ENCODE results near the gene PTER.

The PTER gene, protein sequence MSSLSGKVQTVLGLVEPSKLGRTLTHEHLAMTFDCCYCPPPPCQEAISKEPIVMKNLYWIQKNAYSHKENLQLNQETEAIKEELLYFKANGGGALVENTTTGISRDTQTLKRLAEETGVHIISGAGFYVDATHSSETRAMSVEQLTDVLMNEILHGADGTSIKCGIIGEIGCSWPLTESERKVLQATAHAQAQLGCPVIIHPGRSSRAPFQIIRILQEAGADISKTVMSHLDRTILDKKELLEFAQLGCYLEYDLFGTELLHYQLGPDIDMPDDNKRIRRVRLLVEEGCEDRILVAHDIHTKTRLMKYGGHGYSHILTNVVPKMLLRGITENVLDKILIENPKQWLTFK
- long read RNA-seq, transcript PTER-205 (5 exons, 1,203 nt): minor isoform, 31 of 147 reads
- long read RNA-seq, transcript PTER-202 (6 exons, 3,777 nt): major isoform, 33 of 147 reads
- long read RNA-seq, transcript PTER-203 (4 exons, 3,212 nt): minor isoform, 9 of 147 reads
- long read RNA-seq, partial matches to known transcripts: 6 of 147 reads
- long read RNA-seq, other reads (novel, unspliced or antisense): 66 of 147 reads

DNA sequence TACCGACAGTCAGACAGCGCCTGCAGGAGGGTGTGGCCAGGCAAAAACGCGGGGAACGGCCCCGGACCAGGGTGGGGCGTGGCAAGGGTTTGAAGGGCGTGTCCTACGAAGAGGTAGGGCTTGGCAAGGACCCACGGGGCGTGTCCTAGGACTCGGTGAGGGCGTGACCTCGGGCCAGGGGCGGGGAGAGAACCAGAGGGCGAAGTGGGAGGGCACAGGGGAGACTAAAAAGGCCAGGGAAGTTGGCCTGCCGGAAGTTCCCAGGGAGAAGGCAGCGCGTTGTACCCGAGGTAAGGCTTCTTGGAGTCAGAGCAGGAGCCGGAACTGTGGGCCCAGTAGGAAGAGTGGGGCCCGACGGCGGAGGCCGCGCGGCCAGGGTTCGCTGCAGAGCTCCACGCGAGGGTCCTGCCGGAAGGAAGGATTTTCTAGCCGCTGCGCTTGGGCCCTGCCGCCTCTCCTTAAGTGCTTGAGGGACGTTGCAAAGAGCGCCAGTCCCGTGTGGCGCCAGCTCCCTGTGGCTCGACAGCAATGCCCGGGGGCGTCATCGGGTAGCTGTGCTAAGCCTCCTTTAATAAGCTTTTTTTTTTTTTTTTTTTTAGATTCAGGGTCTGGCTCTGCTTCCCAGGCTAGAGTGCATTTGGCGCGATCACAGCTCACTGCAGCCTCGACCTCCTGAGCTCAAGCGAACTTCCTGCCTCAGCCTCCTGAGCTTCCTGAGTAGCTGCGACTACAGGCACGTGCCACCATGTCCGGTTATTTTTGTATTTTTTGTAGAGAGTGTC is at the start of gene PTER:
PTER (plus strand) TSS at position 253 of the 782 bp plus-strand sequence. CDS start 47,375 bp downstream, outside the sequence.
- peak within 1 kb of the TSS; percentile 81 for H3K27ac ChIP-seq (replicated peaks)
- H3K4me3 ChIP-seq (replicated peaks; ENCODE audit: insufficient read depth, low read length): peak within 1 kb of the TSS; percentile 49
- TF ChIP-seq POLR2AphosphoS5 (IDR thresholded peaks at IDR 0.05; ENCODE audit: low read depth) (peak; percentile 62; the same call in 1 of the 2 replicates), SPI1 (IDR thresholded peaks at IDR 0.05; ENCODE audit: borderline replicate concordance, low read depth) (no peak)
- TF ChIP-seq, protein P1, sequence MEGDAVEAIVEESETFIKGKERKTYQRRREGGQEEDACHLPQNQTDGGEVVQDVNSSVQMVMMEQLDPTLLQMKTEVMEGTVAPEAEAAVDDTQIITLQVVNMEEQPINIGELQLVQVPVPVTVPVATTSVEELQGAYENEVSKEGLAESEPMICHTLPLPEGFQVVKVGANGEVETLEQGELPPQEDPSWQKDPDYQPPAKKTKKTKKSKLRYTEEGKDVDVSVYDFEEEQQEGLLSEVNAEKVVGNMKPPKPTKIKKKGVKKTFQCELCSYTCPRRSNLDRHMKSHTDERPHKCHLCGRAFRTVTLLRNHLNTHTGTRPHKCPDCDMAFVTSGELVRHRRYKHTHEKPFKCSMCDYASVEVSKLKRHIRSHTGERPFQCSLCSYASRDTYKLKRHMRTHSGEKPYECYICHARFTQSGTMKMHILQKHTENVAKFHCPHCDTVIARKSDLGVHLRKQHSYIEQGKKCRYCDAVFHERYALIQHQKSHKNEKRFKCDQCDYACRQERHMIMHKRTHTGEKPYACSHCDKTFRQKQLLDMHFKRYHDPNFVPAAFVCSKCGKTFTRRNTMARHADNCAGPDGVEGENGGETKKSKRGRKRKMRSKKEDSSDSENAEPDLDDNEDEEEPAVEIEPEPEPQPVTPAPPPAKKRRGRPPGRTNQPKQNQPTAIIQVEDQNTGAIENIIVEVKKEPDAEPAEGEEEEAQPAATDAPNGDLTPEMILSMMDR (IDR thresholded peaks at IDR 0.05; ENCODE audit: insufficient read depth, low read length): no peak
- TF ChIP-seq, protein P2, sequence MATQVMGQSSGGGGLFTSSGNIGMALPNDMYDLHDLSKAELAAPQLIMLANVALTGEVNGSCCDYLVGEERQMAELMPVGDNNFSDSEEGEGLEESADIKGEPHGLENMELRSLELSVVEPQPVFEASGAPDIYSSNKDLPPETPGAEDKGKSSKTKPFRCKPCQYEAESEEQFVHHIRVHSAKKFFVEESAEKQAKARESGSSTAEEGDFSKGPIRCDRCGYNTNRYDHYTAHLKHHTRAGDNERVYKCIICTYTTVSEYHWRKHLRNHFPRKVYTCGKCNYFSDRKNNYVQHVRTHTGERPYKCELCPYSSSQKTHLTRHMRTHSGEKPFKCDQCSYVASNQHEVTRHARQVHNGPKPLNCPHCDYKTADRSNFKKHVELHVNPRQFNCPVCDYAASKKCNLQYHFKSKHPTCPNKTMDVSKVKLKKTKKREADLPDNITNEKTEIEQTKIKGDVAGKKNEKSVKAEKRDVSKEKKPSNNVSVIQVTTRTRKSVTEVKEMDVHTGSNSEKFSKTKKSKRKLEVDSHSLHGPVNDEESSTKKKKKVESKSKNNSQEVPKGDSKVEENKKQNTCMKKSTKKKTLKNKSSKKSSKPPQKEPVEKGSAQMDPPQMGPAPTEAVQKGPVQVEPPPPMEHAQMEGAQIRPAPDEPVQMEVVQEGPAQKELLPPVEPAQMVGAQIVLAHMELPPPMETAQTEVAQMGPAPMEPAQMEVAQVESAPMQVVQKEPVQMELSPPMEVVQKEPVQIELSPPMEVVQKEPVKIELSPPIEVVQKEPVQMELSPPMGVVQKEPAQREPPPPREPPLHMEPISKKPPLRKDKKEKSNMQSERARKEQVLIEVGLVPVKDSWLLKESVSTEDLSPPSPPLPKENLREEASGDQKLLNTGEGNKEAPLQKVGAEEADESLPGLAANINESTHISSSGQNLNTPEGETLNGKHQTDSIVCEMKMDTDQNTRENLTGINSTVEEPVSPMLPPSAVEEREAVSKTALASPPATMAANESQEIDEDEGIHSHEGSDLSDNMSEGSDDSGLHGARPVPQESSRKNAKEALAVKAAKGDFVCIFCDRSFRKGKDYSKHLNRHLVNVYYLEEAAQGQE (IDR thresholded peaks at IDR 0.05; ENCODE audit: insufficient replicate concordance, low read depth): no peak
- no peaks in the 10 kb centered on the region for H3K27me3 ChIP-seq (ENCODE audit: insufficient read depth, poor library complexity, severe bottlenecking)
- peak; percentile 83 to 94 for DNase-seq (ENCODE audit: low read depth in 1 of 2, low spot score in 1 of 2)

DNA sequence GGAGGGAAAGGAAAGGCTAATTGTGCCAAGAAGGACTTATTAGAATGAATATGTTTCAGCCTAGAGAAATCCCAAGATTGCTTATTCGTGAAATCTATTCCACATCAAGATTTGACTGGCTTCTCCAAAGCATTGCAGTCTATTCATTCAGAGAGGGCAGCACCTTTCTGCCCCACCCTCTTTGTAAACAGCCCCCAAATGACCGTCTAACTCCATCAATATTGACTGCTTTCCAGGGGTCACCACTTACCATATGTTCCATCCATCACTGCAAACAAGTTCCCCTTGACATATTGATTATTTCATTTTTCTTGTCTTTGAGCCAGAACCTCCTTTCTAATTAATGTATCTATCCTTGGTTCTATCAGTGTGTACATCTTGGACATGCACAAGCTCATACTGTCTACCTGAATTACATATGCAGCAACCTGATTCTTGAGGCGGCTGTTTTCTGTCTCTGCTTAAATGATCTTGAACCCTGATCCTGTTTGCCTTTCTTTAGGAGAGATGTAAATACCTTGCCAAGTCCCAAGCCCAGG is 44.2 kb upstream of the PTER start:
- no peak for DNase-seq (ENCODE audit: low read depth in 1 of 2, low spot score in 1 of 2)
- TF ChIP-seq POLR2AphosphoS5 (IDR thresholded peaks at IDR 0.05; ENCODE audit: low read depth) (no peak), SPI1 (IDR thresholded peaks at IDR 0.05; ENCODE audit: borderline replicate concordance, low read depth) (no peak), GABPA (IDR thresholded peaks at IDR 0.05; ENCODE audit: low read depth) (no peak)
- TF ChIP-seq, protein P1 (IDR thresholded peaks at IDR 0.05; ENCODE audit: insufficient read depth, low read length): no peak
- TF ChIP-seq, protein P2 (IDR thresholded peaks at IDR 0.05; ENCODE audit: insufficient replicate concordance, low read depth): no peak
- Histone ChIP-seq H3K27me3 (ENCODE audit: insufficient read depth, poor library complexity, severe bottlenecking) (no peaks in the 10 kb centered on the region), H3K27ac (replicated peaks) (no peak overlapping the region), H3K4me3 (replicated peaks; ENCODE audit: insufficient read depth, low read length) (no peak overlapping the region)

DNA sequence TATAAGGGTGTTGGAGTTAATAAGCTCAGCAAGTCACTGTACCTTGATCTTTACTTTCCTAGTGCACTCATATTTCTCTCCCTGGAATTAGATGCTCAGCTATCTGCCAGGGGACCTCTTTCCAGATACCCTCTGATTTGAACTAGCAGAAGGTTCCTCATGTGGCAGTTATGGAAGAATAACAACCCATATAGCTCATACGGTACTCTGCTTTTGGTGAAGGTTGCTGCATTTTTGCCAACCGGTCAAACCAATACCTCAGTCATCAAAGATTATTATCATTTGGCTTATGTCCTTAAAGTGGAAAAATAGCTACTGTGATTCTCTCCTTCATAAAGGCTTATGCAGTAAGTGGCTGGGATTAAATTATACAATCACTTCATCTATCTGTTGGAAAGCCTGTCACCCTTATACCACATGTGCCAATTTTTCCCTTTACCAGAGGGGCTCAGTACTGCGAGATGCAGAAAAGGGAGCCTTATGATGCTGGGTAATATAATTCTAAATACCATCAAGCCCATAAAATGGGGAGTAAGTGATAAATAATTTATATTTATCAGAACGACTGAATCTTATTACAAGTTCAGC is 43.4 kb upstream of the PTER start:
- Histone ChIP-seq H3K27me3 (ENCODE audit: insufficient read depth, poor library complexity, severe bottlenecking) (no peaks in the 10 kb centered on the region), H3K4me3 (replicated peaks; ENCODE audit: insufficient read depth, low read length) (no peak overlapping the region), H3K27ac (replicated peaks) (no peak overlapping the region)
- no peak for DNase-seq (ENCODE audit: low read depth in 1 of 2, low spot score in 1 of 2)
- no peak for TF ChIP-seq SPI1 (IDR thresholded peaks at IDR 0.05; ENCODE audit: borderline replicate concordance, low read depth)
- TF ChIP-seq, protein P2 (IDR thresholded peaks at IDR 0.05; ENCODE audit: insufficient replicate concordance, low read depth): no peak
